ENCODE data around the gene MMP17.

- TF ChIP-seq POLR2AphosphoS5 (IDR thresholded peaks at IDR 0.05; ENCODE audit: insufficient read depth, low read depth, low read length), result no peak
- no peak for TF ChIP-seq CTCF (IDR thresholded peaks at IDR 0.05; ENCODE audit: extremely low read depth in 1 of 2, insufficient read depth in 1 of 2, low read depth in 1 of 2, low read length in 2 of 2)
- TF ChIP-seq MAX (IDR thresholded peaks at IDR 0.05; ENCODE audit: insufficient read depth, insufficient read length), result no peak
- no peak for TF ChIP-seq POLR2A (IDR thresholded peaks at IDR 0.05; ENCODE audit: low read depth, low read length)
- TF ChIP-seq JUN (IDR thresholded peaks at IDR 0.05; ENCODE audit: borderline replicate concordance, insufficient read depth, insufficient read length, low read depth), result no peak
- no peak for TF ChIP-seq EZH2 (IDR thresholded peaks at IDR 0.05; ENCODE audit: borderline replicate concordance, low read depth, low read length, severe bottlenecking)
- no peak for TF ChIP-seq GATA2 (IDR thresholded peaks at IDR 0.05; ENCODE audit: insufficient read depth, insufficient read length, low read depth, low read length)
- TF ChIP-seq MYC (IDR thresholded peaks at IDR 0.05; ENCODE audit: low read depth, low read length), result no peak
- TF ChIP-seq FOS (IDR thresholded peaks at IDR 0.05; ENCODE audit: borderline replicate concordance, insufficient read depth, low read length), result no peak
Measured at GRCh38 chr12:131835616-131836171, 7.5 kb downstream of the MMP17 start.
